ENCODE measurements around the gene PCCA.
"Not testable (repeated sequence)": the region's sequence is repeated elsewhere in the genome, so short reads cannot be mapped to it uniquely, and the experiment has no call there.

The PCCA gene

DNA sequence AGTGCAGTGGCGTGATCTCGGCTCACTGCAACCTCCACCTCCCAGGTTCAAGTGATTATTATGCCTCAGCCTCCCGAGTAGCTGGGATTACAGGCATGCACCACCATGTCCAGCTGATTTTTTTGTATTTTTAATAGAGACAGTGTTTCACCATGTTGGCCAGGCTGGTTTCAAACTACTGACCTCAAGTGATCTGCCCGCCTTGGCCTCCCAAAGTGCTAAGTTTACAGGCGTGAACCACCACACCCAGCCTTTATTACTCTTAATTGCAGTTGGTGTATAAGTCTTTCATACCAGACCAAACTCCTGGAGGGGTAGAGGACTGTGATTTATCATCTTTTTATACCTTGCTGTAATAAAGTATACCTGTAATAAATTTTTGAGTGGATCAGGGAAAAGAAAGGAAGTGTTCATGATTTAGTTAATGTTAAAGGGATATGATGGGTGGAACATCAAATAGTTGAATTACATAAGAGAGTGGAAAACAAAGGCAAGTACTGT, 52.6 kb downstream of the PCCA start:
- DNase-seq: not testable (repeated sequence)

DNA sequence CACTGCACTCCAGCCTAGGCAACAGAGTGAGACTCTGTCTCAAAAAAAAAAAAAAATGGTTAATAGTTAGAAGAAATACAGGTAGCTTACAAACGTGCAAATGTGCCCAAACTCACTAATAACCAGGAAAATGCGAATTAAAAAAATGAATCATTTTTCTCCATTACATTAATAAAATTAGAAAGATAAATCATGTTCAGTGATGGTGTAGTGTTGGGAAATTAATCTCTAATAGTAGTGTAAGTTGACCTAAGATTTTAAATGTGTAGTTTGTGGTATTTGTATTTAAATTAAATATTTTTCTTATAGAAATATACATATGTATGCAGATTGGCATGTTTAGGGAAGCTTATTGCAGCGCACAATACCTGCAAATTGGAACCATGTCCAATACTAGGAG, 57.6 kb downstream of the PCCA start:
- no peak for DNase-seq

DNA sequence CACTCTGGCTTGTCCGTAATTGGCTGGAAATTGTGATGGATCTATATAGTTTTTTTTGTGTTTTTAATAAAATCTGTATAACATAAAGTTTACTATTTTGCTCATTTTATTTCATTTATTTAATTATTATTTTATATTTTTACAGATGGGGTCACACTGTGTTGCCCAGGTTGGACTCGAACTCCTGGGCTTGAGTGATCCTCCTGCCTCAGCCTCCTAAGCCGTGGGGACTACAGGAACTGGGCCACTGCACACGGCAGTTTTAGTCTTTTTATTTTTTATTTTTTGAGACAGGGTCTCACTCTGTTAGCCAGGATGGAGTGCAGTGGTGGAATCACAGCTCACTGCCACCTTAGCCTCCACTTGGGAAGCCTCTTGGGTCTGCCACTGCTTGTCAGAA, 58.9 kb downstream of the PCCA start:
- DNase-seq: no peak

DNA sequence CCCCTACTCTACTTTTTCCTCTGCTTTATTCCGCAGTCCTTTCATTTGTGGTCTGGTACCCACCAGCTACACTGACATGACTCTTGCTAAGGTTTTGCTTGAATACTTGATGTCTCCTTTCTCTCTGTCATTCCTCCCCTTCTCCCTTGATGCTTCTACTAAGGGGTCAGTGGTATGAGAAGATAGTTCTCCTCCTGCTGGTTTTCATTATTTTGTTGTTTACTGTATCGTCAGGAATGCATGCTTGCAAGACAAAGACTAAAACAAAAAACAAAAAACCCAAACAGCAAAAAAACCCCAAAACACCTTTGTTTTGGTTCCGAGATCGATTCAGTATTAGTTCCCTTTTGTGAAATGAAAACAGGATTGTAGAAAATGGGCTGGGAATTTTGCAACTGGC, 59.5 kb downstream of the PCCA start:
- no peak for DNase-seq

DNA sequence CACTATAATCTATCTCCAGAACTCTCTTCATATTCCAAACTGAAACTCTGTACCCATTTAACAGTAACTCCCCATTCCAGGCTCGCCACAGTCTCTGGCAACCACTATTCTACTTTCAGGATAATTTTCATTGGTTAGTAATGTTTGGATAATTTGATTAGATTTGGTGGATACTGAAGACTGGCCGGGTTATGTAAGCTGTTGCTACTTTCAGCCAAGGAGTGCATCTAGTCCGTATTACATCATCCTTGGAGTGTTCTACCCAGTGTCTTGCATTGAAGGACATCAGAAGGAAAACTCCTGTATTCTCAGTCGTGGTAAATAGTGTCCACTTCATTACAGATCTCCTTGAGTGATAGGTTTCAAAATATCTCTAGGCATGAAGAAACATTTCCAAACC, 60.5 kb downstream of the PCCA start:
- no peak for DNase-seq

DNA sequence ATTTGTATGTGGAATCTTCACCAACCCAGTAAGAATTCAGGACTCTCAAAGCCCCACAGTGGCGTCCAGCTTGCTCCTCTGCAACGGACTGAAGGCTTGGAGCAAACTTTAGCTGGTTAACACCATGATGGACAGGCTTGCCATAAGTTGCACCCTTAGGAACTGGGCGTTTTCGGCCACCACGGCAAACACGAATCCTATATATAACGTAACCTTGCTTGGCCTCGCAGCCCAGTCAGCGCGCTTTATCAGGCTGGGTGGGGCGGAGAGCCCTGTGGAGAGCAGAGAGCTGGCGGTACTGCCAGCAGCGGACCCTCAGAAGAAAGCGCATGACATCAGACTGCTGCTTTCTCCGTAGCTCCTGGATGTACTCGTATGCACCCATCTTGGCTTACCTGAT, 61.8 kb downstream of the PCCA start:
- not testable (repeated sequence) for DNase-seq

DNA sequence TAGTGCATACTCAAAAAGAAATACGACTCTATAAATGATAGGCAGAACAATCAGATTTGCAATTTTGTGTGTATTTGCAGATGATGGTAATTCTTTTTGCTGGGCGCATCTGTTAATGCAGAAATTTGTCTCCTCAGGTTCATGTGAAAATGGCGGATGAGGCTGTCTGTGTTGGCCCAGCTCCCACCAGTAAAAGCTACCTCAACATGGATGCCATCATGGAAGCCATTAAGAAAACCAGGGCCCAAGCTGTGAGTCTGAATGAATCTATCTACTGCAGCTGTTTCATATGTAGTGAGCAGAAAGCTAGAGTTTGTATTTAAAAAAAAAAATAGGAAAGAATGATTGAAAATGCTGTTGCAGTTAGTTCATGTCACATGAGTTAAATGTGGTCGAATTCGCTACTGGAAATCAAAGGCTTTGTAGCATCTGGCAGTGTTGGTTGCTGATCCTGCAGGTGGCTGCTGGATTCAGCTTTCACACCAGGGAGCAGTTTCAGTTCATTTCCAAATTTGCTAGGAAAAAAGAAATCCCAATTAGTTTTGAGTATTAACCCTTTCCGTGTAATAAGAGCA, 66.0 kb downstream of the PCCA start:
- no peak for DNase-seq

DNA sequence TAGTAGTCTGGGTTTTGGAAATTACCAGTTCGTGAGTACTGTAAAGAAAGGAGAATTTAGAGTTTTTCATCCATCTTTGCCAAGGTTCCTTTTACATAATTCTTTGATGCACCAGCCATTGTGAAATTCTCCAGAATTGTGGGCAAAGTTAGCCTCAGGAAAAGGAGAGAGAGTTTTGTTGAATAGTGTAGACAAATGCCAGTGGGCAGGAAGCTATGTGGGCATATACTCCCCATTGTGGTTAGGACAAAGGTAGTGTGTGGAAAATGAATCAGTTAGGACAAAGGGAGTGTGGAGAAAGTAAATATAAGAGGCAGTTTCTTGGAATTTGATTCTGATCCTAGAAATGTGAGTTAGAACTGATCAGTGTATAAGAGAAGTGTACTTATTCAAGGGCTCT, 67.9 kb downstream of the PCCA start:
- DNase-seq: no peak

DNA sequence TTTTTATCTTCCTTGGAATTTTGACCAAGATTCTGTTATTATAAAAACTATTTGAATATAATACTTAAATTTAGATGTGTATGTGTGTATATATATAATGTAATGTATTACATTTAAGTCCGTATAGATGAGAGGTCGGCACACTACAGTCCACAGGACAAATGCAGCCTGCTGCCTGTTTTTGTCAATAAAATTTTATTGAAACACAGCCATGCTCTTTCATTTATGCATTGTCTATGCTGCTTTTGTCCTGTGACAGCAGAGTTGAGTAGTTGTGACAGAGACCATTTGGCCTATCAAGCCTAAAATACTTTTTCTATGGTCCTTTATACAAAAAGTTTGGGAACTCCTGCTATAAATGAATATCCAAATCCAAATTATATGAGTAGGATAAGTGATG, 69.7 kb downstream of the PCCA start:
- no peak for DNase-seq

DNA sequence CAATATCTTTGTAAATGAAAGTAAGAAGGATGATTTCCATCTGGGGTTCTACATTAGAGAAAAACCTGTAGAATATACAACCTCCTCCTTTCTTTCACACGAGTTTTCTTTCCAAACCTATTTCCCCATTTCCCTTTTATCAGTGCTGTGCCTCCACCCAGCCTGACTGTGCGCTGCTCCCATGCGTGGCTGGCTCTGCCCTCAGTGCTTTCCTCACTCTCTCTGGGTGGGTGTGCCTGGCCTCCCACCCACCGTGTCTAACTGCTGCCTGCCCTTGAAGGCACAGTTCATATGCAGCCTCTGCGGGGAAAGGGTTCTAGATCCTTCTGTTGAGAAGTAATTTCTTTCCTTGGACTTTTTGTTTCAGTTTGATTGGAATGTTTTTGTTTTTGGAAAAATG, 70.7 kb downstream of the PCCA start:
- no peak for DNase-seq

DNA sequence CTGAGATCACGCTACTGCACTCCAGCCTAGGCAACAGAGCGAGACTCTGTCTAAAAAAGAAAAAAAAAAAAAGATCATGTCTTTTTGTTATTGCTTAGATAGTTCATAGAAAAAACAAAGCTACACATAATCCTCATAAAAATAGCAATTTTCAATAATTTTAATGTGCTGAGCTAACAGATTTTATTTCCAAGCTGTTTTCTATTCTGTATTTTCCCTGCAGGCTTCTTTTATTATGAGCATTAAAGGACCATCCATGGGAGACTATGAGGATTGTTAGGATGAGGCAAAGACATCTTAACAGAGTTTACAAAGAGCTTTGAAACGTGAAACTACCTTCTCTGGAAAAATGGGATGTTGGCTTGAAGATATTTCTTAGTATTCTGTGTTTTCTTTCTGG, 71.6 kb downstream of the PCCA start:
- no peak for DNase-seq

DNA sequence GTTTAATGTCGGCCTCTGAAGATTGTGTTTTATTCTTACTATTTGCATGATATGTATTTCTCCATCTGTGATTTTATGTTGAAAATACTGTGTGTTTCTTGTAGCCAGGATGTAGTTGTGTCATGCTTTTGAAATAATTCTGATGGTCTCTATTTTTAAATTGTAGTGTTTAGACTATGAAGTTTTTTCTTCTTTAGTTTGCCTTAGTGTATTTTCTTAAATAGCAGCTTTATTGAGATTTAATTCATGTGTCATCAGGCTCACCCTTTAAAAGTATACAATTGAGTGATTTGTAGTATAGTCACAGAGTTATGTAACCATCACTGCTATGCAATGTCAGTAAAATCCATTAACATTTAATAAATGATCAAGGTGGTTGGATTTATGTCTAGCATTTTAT, 74.5 kb downstream of the PCCA start:
- DNase-seq: no peak

DNA sequence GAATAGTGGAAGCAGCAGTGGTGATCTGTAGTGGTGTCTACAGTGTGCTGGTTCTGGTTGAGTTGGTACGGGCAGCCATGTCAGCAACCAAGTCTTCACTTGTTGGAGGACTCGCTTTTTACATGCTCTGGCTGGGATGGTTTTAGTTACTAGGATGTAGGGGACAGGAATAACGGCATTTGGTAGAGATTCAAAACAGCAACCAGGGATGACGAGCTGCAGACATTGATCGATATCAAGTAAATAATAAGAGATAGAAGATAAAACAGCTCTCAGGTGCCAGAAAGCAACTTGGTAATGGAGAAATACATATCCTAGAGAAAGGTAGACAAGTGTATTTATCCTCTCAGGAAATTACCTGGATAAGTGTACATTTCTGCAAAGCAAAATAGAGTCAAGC, 84.3 kb downstream of the PCCA start:
- DNase-seq: no peak

DNA sequence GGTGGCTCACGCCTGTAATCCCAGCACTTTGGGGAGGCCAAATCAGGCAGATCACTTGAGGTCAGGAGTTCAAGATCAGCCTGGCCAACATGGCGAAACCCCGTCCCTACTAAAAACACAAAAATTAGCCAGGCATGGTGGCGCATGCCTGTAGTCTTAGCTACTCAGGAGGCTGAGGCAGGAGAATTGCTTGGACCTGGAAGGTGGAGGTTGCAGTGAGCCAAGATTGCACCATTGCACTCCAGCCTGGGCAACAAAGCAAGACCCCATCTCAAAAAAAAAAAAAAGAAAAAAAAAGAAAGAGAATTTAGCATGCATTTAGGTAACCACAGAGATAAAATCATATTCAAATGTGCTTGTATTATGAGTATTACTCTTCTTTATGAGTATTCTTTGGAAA, 85.6 kb downstream of the PCCA start:
- DNase-seq: not testable (repeated sequence)

DNA sequence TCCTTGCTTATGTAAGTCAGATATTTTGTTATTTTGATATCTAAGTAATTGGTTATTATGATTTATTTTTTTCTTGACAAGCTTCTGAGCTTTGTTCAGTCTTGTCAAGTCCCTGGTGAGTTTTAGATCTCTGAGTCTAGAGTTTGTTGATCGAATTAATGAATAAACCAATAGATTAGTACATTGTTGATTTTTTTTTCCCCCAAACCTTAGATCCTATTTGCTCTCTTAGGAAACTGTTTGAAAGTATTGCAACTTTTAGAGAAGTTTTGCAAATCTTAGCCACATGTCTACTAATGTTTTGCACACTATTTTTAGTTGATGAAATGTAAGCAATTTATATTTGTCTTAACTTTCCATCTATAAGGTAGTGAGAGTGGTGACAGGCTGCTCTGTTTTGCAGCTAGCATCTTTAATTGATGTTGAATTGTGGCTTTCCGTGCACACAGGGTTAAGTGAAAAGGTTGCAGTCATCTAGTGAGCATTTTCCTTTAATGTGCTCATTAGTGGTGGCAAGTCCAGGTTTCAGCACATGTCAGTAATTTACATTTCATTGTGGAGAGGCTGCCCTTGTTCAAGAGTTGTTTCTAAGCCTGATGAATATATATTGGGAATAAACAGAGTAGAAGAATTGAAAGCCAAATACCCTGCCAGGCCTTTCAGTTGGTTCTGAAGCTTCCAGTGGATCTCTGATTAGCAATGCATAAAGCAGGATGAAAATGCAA, 86.3 kb downstream of the PCCA start:
- DNase-seq: no peak

DNA sequence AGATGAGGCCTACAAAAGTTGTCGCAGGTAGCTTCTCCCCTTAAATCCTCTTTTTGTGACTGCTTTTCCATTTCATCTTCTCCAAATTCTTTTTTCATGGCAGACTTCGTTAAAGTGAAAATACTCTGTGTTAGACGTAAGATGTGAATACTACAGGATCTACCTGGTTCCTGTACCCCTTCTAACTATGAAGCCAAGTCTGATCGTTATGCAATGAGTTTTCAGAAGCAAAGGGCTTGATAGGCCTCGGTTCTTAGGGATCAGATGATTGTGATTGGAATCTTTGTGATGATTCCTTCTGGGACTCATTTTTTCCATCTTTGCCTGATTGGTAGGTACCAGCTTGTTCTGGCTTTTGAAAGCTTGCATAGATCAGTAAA, 86.9 kb downstream of the PCCA start:
- no peak for DNase-seq

DNA sequence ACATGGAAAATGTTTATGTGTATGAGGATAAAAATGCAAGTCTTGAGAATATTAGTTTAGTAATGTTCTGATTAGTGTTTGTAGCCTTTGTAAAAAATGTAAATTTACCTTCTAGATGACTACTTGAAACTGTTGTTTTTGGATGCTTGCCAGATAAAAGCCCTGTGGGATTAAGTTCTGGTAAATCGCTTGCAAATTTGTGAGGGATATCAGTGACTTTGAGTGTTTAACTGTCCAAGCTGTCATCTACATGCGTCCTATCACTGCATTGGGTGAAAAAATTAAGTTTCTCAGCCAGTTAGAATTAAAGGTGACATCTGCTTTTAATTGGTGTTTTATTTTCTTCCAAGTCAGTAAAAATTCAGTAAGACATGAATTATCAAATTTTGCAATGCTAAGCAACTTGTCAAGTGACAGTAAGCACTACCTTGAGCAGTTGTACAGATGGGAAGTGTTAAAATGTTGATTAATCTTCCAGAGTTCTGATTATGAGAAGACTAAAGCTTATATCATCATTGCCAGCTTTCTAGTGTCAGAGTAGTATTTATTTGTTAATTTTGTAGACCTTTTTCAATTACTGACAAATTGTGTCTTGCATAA, 88.0 kb downstream of the PCCA start:
- DNase-seq: no peak

DNA sequence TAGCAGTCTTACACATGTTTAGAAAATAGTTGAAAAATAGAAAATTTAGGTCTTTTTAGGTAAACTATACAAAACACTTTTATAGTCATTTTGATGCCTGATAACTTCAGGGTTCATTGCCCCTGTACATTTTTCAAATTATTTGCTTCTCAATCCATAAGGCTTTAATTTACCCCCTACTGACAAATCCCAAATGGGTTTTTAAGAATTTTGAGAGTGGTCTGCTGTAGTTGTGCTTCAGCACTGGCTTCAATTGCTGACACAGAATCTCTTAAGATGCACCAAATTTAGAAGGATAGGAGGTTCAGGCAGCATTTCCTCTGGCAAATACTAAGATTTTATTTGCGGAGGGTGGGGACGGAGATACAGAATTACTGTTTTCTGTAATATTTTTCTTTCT, 89.4 kb downstream of the PCCA start:
- no peak for DNase-seq

DNA sequence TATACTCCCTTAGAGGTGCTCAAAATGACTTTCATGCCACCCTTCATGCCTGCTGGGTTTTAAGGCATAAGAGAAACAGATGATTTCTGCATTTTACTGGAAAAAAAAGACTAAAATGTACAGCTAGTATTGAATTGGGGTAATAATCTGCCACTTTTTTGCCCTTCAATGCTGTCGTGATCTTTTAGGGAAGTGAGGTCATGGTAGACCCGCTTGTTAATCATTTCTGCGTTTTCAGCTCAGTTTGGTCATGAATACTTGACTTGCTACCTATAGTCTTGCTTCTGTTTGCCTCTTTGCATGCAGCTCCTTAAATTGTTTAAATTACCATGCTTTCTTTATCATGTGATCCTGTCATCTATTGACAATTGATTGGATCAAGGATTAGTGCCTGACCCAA, 90.4 kb downstream of the PCCA start:
- no peak for DNase-seq

DNA sequence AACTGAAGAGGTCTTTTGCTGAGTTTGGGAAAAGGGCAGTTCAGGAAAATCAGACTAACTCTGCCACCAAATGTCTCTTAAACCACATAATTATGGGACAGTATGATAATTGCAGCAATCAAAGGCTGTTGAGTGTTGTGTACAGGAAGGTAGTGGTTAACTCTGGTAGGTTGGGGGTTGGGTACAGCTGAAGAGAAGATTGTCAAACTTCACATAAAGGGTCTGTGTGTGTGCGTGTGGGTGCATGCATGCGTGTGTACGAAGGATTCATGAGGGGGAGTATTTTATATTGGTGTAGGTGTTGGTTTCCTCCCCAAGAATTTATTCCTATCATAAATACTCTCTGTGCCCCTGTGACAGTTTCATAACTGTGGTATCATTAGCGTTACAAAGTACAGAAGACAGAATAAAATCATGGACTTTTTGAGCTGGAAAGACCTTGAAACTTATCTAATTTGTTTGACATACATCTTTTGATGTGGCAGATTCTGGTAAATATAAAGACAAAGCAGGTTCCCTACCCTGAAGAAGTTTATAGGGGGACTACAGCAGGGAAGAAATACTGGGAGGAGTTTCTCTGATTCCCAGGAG, 94.1 kb downstream of the PCCA start:
- no peak for DNase-seq

DNA sequence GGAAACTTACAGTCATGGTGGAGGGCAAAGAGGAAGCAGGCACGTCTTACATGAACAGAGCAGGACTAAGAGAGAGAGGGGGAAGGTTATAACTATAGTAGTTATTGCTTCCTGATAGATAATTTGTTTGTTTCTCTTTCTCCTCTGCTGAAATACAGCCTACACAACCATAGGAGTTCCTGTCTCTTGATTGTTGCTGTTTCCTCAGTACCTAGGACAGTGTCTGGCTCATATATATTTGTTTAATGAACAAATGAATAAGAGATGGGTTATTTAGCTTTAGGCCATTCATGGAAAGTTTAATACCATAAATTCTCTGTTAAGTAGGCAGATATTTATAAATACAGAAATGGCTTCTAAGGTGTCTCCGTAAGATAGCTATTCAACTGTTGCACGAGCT, 95.2 kb downstream of the PCCA start:
- no peak for DNase-seq

DNA sequence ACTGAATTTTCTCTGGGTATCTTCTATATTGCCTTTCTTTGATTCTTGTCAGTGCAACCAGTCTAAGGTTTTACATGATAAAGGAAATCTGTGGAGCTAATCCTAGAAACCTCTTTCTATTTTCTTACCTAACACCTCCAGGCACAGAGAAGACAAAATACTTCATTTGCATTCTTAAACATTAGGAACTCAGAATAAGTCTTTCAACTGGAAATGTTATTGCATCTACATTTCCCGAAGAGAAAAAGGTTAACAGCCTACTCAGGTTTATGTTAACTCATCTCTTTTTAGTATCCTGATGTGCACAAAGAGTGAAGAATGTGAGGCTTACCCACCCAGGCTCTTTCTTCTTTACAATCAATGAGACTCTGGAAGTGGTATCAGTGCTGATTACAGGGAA, 106.7 kb downstream of the PCCA start:
- DNase-seq: no peak

DNA sequence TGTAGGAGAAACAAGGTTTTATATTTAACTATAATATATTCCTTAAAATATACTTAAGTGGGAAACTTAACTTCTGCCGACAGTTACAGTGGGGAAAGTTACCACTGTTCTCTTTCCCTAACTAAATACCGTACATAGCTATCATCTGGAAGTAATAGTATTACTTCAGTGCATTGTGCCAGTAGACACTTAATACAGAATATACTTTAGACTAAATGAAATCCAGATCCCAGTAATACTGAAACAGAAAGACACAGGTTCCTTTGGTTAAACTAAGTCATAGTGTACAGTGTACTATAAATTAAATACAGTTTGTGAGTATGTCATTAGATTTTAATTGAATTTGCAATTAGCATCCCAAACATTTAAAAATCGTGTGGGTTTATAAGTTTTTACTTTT, 107.5 kb downstream of the PCCA start:
- DNase-seq: no peak

DNA sequence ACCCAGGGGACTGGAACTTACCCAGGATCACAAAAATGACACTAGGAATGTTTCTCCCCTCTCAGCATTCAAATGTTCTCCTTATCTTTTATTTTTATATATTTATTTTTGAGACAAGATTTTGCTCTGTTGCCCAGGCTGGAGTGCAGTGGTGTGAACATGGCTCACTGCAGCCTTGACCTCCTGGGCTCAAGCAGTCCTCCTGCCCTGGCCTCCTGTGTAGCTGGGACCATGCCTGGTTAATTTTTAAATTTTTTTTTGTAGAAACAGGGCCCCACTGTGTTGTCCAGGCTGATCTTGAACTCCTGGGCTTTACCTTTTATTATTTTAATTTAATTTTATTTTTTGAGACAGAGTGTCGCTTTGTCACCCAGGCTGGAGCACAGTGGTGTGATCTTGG, 108.2 kb downstream of the PCCA start:
- DNase-seq: no peak

Measured in activated effector memory CD4-positive, alpha-beta T cell treated with anti-CD3 and anti-CD28 coated beads, Interleukin-2, amount 50 U/mL, for 16 hours (primary cell).